ENCODE measurements around the gene ZNF20. TPM values are rescaled to one million over a fixed set of nuclear protein-coding genes. Genes with fewer than 3 reads are reported as not detected.

Gene ZNF20
- polyA plus RNA-seq, 1 donor from 2014 or later, result 12.0 TPM

DNA sequence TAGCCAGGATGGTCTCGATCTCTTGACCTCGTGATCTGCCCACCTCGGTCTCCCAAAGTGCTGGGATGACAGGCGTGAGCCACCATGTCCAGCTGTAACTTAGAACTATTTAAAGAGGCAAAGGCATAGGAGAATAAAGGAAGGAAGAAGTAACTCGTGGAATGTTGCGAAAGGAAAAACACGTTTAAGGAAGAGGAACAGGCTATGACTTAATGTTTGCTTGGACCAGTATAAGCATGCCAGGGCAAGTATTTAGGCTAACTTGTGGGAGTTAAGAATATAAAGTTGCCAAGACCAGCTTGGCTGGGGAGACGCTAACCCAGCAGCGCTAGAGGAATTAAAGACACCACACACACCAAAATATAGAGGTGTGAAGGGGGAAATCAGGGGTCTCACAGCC lies 42.1 kb downstream of the ZNF20 start:
- Histone ChIP-seq H3K9ac (ENCODE audit: low read length) (no peak overlapping the region), H3K36me3 (ENCODE audit: insufficient read depth, low read length) (no peaks in the 10 kb centered on the region), H3K79me2 (replicated peaks; ENCODE audit: insufficient read depth, low read length) (no peaks in the 10 kb centered on the region), H3K4me2 (ENCODE audit: low read length) (no peak overlapping the region), H4K20me1 (ENCODE audit: insufficient read depth) (no peaks in the 10 kb centered on the region), H3K27ac (ENCODE audit: low read length) (no peak overlapping the region), H3K4me3 (ENCODE audit: low read length) (no peak overlapping the region), H3K9me2 (ENCODE audit: insufficient read depth, low read length) (no peaks in the 10 kb centered on the region), H3F3A (ENCODE audit: insufficient read depth, low read length, poor library complexity, severe bottlenecking) (no peaks in the 10 kb centered on the region), H3K27me3 (ENCODE audit: insufficient read depth, low read depth, low read length) (no peaks in the 10 kb centered on the region), H3K9me3 (ENCODE audit: low read length) (no peaks in the 10 kb centered on the region), H2AFZ (ENCODE audit: low read depth, low read length) (no peak overlapping the region)
- no peak for TF ChIP-seq SMC3 (conservative IDR thresholded peaks at IDR 0.05; ENCODE audit: poor library complexity)
- TF ChIP-seq, protein P1, sequence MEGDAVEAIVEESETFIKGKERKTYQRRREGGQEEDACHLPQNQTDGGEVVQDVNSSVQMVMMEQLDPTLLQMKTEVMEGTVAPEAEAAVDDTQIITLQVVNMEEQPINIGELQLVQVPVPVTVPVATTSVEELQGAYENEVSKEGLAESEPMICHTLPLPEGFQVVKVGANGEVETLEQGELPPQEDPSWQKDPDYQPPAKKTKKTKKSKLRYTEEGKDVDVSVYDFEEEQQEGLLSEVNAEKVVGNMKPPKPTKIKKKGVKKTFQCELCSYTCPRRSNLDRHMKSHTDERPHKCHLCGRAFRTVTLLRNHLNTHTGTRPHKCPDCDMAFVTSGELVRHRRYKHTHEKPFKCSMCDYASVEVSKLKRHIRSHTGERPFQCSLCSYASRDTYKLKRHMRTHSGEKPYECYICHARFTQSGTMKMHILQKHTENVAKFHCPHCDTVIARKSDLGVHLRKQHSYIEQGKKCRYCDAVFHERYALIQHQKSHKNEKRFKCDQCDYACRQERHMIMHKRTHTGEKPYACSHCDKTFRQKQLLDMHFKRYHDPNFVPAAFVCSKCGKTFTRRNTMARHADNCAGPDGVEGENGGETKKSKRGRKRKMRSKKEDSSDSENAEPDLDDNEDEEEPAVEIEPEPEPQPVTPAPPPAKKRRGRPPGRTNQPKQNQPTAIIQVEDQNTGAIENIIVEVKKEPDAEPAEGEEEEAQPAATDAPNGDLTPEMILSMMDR (IDR thresholded peaks at IDR 0.05; ENCODE audit: poor library complexity, severe bottlenecking), result no peak
- no peak for TF ChIP-seq MXI1 (conservative IDR thresholded peaks at IDR 0.05; ENCODE audit: poor library complexity, severe bottlenecking)
- TF ChIP-seq EZH2 (IDR thresholded peaks at IDR 0.05; ENCODE audit: borderline replicate concordance, insufficient read depth, low read length, poor library complexity, severe bottlenecking), result no peak
- TF ChIP-seq EP300 (conservative IDR thresholded peaks at IDR 0.05; ENCODE audit: poor library complexity, severe bottlenecking), result no peak

DNA sequence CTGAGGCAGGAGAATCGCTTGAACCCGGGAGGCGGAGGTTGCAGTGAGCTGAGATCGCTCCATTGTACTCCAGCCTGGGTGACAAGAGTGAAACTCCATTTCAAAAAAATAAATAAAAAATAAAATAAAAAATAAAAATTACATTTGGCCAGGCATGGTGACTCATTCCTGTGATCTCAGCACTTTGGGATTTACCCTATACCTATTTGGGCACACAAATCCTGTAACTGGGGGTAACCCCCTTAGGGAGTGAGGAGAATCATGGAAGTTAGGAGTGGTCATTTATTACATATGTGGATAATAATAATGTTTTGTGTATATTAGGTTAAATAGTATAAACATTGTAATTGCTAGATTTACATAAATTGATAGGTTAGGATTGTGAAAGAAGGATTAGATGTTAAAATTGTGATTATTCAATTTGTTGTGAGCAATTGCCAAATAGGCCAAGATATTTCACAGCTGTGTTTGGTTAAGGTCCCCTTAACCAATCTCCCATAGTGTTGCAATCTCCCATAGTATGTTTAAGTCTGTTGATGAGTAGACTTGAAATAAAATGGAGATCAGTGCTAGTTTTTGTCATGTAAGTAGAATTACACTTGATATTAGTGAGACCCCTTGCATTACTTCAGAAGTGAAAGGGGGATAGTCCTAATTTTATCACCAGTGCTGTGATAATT lies 44.9 kb downstream of the ZNF20 start:
- Histone ChIP-seq H3K79me2 (replicated peaks; ENCODE audit: insufficient read depth, low read length) (no peaks in the 10 kb centered on the region), H3K9ac (ENCODE audit: low read length) (no peak overlapping the region), H3F3A (ENCODE audit: insufficient read depth, low read length, poor library complexity, severe bottlenecking) (no peaks in the 10 kb centered on the region), H3K4me2 (ENCODE audit: low read length) (no peak overlapping the region), H2AFZ (ENCODE audit: low read depth, low read length) (no peak overlapping the region), H3K27ac (ENCODE audit: low read length) (no peak overlapping the region), H3K9me2 (ENCODE audit: insufficient read depth, low read length) (no peaks in the 10 kb centered on the region), H4K20me1 (ENCODE audit: insufficient read depth) (no peaks in the 10 kb centered on the region), H3K4me3 (ENCODE audit: low read length) (no peak overlapping the region), H3K9me3 (ENCODE audit: low read length) (no peaks in the 10 kb centered on the region), H3K27me3 (ENCODE audit: insufficient read depth, low read depth, low read length) (no peaks in the 10 kb centered on the region), H3K36me3 (ENCODE audit: insufficient read depth, low read length) (no peaks in the 10 kb centered on the region)
- TF ChIP-seq TAF1 (IDR thresholded peaks at IDR 0.05; ENCODE audit: low read depth), result no peak
- TF ChIP-seq POLR2AphosphoS5 (IDR thresholded peaks at IDR 0.05), result no peak
- no peak for TF ChIP-seq EP300 (conservative IDR thresholded peaks at IDR 0.05; ENCODE audit: poor library complexity, severe bottlenecking)
- TF ChIP-seq EZH2 (IDR thresholded peaks at IDR 0.05; ENCODE audit: borderline replicate concordance, insufficient read depth, low read length, poor library complexity, severe bottlenecking), result no peak
- no peak for TF ChIP-seq RAD21 (conservative IDR thresholded peaks at IDR 0.05)
- TF ChIP-seq, protein P1 (IDR thresholded peaks at IDR 0.05; ENCODE audit: poor library complexity, severe bottlenecking), result no peak
- TF ChIP-seq SMC3 (conservative IDR thresholded peaks at IDR 0.05; ENCODE audit: poor library complexity), result no peak
- TF ChIP-seq MXI1 (conservative IDR thresholded peaks at IDR 0.05; ENCODE audit: poor library complexity, severe bottlenecking), result no peak
- TF ChIP-seq, protein P2, sequence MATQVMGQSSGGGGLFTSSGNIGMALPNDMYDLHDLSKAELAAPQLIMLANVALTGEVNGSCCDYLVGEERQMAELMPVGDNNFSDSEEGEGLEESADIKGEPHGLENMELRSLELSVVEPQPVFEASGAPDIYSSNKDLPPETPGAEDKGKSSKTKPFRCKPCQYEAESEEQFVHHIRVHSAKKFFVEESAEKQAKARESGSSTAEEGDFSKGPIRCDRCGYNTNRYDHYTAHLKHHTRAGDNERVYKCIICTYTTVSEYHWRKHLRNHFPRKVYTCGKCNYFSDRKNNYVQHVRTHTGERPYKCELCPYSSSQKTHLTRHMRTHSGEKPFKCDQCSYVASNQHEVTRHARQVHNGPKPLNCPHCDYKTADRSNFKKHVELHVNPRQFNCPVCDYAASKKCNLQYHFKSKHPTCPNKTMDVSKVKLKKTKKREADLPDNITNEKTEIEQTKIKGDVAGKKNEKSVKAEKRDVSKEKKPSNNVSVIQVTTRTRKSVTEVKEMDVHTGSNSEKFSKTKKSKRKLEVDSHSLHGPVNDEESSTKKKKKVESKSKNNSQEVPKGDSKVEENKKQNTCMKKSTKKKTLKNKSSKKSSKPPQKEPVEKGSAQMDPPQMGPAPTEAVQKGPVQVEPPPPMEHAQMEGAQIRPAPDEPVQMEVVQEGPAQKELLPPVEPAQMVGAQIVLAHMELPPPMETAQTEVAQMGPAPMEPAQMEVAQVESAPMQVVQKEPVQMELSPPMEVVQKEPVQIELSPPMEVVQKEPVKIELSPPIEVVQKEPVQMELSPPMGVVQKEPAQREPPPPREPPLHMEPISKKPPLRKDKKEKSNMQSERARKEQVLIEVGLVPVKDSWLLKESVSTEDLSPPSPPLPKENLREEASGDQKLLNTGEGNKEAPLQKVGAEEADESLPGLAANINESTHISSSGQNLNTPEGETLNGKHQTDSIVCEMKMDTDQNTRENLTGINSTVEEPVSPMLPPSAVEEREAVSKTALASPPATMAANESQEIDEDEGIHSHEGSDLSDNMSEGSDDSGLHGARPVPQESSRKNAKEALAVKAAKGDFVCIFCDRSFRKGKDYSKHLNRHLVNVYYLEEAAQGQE (IDR thresholded peaks at IDR 0.05; ENCODE audit: borderline replicate concordance), result no peak
